Measurements from ENCODE around the gene DMBX1. TPM values are rescaled to one million over a fixed set of nuclear protein-coding genes. Genes with fewer than 3 reads are reported as not detected.

The DMBX1 gene
- total RNA-seq, 1 donor from 2014 or later, result 0.45 TPM

GRCh38 chr1:46483589-46483988, 6.0 kb upstream of the DMBX1 start:
- no peak for DNase-seq (ENCODE audit: low spot score)

DNA sequence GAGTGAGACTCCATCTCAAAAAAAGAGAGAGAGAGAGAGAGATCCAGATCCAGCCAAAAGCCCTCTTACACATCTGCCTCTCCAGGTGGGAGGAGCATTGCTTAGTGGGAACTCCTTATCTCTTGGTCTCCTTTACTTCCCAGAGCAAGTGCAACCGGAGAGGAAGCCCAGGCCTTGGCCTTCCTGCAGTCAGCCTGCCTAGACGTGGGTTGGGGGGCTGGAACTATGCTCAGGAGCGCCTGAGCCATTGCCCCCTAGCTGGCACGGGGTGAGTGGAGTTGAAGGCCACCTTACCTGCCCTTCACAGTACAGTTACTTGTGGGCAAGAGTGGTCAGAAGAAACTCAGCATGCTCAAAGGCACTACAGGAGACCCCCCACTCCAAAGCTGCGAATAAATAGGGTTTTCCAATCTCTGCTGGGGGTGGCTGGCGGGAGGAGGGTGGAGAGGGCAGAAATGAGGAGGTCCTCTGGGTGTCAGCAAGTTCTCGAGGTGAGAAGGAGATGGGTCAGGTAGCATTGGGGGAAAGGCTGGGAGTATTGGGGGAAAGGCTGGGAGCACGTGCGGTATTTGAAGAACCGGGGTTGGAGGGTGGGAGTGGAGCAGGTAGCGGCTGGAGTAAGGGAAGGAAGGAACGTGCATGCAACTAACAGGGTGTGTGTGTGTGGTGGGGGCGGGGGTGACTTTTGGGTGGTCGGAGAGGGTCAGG, 4.7 kb upstream of the DMBX1 start:
- no peak for DNase-seq (ENCODE audit: low spot score)

DNA sequence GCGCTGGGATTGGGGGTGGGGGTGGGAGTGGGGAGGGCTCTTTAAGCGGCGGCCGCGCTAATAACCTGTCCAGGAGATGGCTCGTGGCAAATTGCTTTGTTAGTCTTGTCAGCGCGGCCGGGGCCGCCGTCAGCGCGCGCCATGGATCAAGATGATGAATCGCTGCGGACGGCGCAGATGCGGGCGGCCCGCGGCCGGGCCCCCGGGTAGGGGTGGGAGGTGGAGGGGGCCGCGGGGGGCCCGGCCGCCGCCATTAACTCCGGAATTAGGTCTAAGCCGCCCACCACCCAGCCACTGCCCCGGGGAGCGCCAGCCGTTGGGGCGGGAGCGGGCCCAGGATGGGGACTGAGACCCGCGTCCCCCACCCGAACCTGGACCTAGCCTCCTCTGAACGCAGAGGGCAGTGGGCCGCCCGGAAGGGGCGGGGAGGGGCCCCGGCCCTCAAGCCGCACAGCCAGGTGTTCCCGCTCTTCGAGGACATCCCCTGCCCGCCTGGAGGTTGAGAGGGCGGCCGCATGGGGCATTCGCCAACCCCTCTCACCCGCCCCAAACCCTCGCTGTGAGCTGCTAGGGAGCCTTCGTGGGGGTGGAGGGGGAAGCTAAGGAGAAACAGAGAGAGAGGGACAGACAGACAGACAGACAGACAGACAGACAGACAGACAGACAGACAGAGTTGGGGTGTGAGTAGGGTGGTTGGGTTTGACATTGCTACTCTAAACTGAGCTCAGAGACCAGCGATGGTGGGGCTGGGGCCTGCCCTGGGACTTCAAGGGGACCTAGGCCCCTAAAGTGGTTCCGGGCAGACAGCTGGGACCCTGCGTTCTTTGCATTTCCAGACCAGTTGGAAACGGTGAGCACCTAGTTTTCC, 3.8 kb upstream of the DMBX1 start:
- no peak for DNase-seq (ENCODE audit: low spot score)

DNA sequence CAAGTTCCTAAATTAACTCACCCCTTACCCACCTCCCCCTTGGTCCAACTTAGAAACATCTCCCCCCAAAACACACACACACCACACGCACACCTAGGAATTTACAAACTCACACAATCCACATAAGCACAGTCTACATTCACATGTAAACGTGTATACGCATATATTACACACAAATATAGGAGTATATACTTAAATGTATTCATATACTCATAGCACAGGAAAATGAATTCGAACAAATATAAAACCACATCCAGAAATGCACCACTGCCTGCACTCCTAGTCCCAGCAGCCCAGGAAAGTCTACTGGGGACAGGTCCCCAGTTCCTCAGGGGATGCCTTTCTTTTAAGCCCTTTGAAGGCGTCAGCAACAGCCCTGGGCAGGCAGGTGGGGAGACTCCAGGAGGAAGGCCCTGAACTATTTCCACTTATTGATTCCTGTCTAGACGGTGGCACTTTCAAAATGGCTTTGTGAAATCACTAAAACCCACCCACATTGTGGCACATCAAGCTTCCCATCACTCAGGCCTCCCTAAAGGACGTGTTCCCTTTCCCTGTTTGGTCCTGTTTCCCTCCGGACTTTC, 3.1 kb upstream of the DMBX1 start:
- no peak for DNase-seq (ENCODE audit: low spot score)

- DNase-seq (ENCODE audit: low spot score), result no peak
Observed at GRCh38 chr1:46487818-46488218, 1.8 kb upstream of the DMBX1 start.

GRCh38 chr1:46488343-46489168, 1.1 kb upstream of the DMBX1 start:
- no peak for DNase-seq (ENCODE audit: low spot score)

DNA sequence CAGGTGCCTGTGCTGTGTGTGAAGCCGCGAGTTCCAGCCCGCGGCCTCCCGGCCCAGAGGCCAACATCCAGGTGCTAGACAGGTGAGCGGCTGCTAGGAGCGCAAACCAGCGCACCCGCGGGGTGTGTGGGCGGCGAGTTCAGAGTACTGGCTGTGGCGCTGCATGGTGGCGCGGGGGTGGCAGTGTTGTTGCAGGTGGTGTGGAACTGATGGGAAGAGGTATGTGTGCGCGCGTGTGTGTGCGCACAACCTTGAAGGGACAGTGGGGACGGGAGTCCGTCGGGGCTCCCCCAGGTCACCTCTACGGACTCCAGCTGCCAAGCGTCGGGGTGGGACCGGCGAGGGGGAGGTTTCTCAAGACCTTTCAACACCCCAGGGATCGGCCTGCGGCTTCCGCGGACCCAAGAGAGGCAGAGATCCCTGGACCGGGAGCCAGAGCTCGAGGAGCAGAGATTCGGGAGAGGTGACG, 433 bp upstream of the DMBX1 start:
- no peak for DNase-seq (ENCODE audit: low spot score)

DNA sequence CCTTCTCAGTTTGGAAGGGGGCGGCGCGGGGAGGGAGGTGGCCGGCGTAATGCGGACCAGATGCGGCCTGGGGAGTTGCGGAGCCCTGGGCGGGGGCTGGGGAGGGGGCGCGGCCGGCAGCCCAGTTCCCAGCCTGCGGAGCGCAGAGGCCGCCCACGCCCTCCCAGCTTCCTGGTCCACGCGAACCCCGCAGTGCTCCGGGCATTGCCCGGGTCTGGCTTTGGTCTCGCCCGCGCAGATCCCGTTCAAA, 695 bp downstream of the DMBX1 start:
- DNase-seq (ENCODE audit: low spot score), result no peak

DNA sequence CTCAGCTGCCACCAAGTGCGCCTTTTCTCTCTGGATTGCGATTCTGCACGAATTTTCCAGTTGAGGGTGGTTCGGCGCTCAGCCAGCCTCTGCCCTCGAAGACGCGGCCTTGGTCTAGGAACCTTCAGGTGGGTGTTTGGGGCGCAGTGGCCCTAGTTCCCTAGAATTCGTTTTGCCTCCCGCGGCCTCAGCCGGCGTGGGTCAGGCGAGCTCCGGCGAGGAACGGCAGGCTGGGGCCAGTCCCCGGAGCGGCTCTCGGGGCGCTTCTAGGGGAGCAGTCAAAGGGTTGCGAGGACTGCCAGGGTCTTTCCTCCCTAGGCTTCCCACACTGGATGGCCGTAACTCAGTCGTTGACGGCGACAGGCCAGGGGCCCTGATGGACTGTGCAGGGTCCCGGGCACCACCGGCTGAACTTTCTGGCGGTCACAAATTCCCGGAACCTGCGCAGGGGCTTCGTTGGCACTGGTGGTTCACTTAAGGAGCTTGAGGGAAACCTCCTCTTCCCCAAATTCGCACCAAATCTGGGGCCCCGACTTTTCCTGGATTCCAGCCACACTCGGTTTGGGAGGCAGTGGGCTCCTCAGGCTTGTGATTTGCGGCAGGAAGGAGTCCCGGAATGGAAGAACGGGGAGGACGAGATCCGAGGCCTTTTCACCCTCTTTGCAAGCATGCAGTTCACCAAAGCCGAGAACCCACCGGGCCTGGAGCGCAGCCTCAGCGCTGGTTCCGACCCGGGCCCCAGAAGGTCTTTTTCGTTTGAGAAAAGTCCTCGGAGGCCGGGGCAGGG, 1.2 kb downstream of the DMBX1 start:
- no peak for DNase-seq (ENCODE audit: low spot score)

GRCh38 chr1:46491443-46492268, 2.0 kb downstream of the DMBX1 start:
- DNase-seq (ENCODE audit: low spot score), result no peak

- no peak for DNase-seq (ENCODE audit: low spot score)
Observed at GRCh38 chr1:46492269-46492853, 2.7 kb downstream of the DMBX1 start.

DNA sequence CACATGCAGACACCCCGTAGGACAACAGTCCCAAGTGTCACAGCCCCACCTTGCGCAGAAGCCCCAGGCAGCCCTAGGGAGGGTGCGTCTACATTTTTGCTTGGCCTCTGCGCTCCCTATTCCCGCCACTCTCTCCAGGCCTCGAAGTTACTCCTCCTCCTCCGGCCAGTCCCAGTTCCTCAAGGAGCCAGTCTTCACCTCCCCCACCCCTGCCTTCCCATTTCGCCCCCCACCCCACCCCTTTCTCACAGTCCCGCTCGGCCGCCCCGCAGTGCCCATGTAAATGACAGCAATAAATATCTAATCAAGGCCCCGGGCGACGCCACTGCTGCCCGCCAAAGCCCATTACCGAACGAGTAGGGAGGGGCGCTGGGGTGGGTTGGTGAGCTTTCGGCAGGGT, 3.2 kb downstream of the DMBX1 start:
- no peak for DNase-seq (ENCODE audit: low spot score)

DNA sequence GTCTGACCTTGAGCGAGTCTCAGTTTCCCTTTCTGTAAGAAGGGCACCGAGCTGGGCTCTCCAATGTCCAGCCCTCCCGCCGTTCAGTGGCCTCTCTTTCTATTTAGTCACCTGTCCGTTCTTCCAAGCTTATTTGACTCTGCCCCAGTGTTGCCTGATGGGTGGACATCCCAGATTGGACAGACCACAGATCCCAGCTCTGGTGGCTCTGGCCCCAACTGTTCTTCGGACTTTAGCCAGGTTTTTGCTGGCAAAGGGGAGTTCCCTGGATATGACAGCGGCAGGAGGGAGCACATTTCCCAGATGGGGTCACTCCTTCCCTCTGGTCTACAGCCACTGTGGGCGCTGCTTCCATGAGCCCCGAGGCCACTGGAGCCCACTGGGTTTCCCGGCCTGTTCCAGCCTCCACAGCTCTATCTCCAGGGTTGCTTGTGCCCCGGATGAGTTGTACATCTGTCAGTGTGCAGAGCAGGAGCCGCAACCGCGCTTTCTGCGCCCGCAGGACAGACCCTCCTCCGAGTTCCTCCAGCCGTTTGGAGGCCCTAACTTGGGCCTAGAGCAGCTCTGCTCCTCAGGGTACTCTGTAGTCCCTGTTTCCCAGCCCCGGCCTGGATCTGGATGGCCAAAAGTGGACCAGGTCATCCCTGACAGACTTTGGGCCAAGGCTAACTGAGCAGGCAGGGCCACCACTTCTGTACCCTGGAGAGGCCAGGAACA, 3.8 kb downstream of the DMBX1 start:
- DNase-seq (ENCODE audit: low spot score), result no peak

- no peak for DNase-seq (ENCODE audit: low spot score)
Observed at GRCh38 chr1:46494910-46495309, 5.3 kb downstream of the DMBX1 start.

DNA sequence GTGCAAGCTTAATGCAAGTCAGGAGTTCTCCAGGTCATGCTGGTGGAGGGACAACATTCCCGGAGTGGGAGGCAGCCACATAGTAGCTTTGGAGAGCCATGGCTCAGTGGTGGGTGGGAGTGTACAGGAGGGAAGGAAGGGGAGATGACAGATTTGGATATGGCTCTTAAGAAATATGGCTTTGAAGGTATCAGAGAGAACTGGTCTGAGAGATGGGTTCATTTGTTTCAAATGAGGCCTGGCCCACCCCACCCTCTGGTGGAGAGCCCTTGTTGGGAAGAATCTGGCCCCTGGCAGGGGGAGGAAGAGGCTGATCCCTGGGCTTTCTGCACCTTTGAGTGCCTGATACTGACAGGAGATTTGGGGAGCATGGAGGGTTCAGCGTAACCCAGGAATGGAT, 6.1 kb downstream of the DMBX1 start:
- no peak for DNase-seq (ENCODE audit: low spot score)

DNA sequence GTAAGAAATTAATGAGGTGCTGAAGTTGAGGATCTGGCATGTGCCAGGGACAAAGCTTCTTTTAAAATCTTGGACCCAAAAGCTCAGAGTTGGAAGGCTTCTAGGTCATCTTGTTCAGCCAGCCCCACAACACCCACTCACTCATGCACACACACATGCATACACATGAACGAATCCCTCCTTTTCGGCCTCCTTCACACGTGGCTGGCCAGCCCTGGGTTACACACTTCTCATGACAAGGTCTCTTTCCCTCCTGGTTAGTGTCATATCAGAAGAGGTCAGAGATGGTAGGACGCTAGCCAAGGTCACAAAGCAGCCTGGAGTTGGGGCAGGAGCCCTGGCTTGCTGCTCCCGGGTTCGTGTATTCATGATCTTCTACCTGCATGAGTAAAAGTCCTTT, 6.9 kb downstream of the DMBX1 start:
- DNase-seq (ENCODE audit: low spot score), result no peak

DNA sequence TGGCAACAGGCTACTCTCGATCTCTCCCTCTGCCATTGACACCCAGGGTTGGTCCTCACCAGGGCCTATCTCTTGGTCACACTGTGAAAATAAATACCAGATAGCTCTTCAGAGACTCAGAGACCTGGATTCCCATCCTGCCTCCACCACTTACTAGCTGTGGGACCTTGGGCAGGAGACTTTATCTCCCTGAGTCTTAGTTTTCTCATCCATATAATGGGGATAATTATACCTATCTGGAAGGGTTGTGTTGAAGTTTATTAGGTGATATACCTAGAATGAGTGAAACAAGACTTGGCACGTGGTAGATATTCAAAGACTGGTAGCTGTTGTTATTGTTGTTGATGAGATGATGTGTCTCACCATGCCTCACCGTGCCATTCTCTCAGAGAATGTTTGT, 7.4 kb downstream of the DMBX1 start:
- DNase-seq (ENCODE audit: low spot score), result no peak

DNA sequence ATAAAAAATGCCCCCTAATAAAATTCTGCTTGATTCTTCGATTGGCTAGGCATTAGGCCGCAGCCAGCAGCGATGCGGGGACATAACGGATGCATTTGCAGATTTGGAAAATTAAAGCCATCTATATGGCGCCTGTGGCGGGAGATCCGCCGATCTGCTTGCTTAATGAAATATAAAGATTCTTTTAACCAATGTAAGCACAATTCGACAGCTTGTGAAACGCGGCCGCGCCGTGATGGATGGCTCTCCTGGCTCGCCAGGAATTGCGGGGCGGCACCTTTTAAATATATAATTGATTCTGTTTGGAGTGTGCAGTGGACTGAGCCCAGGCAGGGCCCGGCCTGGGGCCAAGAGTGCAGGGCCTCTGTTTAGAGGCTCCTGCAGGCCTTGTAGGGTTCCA, 8.0 kb downstream of the DMBX1 start:
- no peak for DNase-seq (ENCODE audit: low spot score)

DNA sequence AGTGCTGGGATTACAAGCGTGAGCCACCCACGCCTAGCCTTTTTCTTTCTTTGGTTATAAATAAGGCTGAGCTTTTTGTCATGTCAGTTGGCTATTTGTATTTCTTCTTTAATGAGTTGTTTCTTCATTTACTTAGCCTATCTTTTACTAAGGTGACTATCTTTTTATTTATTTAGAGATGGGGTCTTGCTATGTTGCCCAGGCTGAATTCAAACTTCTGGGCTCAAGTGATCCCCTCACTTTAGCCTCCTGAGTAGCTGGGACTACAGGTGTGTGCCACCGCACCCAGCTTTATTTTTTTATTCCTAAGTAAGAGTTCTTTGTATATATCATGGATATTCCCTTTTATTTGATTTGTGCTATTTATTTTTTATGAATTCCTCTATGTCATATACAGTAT, 11.9 kb downstream of the DMBX1 start:
- DNase-seq (ENCODE audit: low spot score), result no peak
